KMS-11 (cell line): ENCODE data around the gene FAM107B.

Source experiments
- H2AFZ ChIP-seq: fragments of 200-600 bp; sonication (generic); 2 replicates; pipeline ENCODE4 v1.6.1; 2016; ENCODE audit warnings: antibody characterized with exemption, mixed run types, low read depth
- H3K27ac ChIP-seq: fragments of 200-600 bp; sonication (generic); 2 replicates; pipeline ENCODE4 v1.6.1; 2016; ENCODE audit warnings: mild to moderate bottlenecking, mixed run types
- H3K27me3 ChIP-seq: fragments of 200-600 bp; sonication (generic); 2 replicates; pipeline ENCODE4 v1.6.1; 2017; ENCODE audit warnings: mild to moderate bottlenecking, low read depth, mixed run types, moderate library complexity; ENCODE audit not compliant: insufficient read depth
- H3K36me3 ChIP-seq: fragments of 200-600 bp; sonication (generic); 2 replicates; pipeline ENCODE4 v1.6.1; 2017; ENCODE audit warnings: mild to moderate bottlenecking, mixed run types; ENCODE audit not compliant: insufficient read depth
- H3K4me1 ChIP-seq: fragments of 200-600 bp; sonication (generic); 2 replicates; pipeline ENCODE4 v1.6.1; 2016; ENCODE audit warnings: mild to moderate bottlenecking, low read depth, mixed run types; ENCODE audit not compliant: poor library complexity, severe bottlenecking
- H3K4me2 ChIP-seq: fragments of 200-600 bp; sonication (generic); 2 replicates; pipeline ENCODE4 v1.7.0; 2016; ENCODE audit warnings: mild to moderate bottlenecking, mixed run types
- H3K4me3 ChIP-seq: fragments of 200-600 bp; sonication (generic); IDR thresholded peaks from 2 replicates; pipeline ENCODE4 v1.6.1; 2017; ENCODE audit warnings: low read depth, low read length, mixed read lengths; ENCODE audit not compliant: insufficient read depth
- H3K79me2 ChIP-seq: fragments of 200-600 bp; sonication (generic); 2 replicates; pipeline ENCODE4 v1.6.1; 2016; ENCODE audit warnings: low read depth, mixed run types; ENCODE audit not compliant: insufficient read depth
- H3K9ac ChIP-seq: fragments of 200-600 bp; sonication (generic); 2 replicates; pipeline ENCODE4 v1.6.1; 2016; ENCODE audit warnings: mild to moderate bottlenecking, mixed run types
- H4K20me1 ChIP-seq: fragments of 200-600 bp; sonication (generic); 2 replicates; pipeline ENCODE4 v1.6.1; 2016; ENCODE audit warnings: mild to moderate bottlenecking, mixed run types; ENCODE audit not compliant: insufficient read depth
- TF ChIP-seq, protein P1 (sequence below): fragments of 200-600 bp; sonication (generic); conservative IDR thresholded peaks from 2 replicates; pipeline ENCODE4 v1.6.1; 2017; ENCODE audit warnings: low read depth, mild to moderate bottlenecking, antibody characterized with exemption, low read length, moderate library complexity, mixed read lengths

The FAM107B gene

DNA sequence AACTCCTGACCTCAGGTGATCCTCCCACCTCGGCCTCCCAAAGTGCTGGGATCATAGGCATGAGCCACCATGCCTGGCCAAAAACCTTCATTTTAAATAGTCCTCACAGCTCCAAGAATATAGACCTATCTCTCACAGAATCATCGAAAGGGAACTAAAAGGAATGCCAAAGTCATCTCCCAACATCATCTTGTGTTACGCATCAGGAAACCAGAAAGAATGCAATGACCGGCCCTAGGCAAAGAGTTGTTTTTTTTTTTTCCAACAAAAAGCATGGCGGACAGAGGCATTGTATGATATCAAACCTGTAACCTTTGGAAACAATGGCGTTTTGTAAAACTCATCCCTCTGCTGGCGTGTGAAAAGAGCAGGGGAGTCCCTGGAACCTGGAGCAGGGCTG is 73.2 kb downstream of the FAM107B start:
- Histone ChIP-seq H3K27me3 (no peaks in the 10 kb centered on the region), H4K20me1 (no peaks in the 10 kb centered on the region), H2AFZ (no peak overlapping the region), H3K79me2 (no peaks in the 10 kb centered on the region), H3K4me3 (no peak overlapping the region), H3K36me3 (no peaks in the 10 kb centered on the region), H3K27ac (no peak overlapping the region), H3K4me1 (no peaks in the 10 kb centered on the region), H3K4me2 (no peak overlapping the region), H3K9ac (no peak overlapping the region)
- TF ChIP-seq, protein P1, sequence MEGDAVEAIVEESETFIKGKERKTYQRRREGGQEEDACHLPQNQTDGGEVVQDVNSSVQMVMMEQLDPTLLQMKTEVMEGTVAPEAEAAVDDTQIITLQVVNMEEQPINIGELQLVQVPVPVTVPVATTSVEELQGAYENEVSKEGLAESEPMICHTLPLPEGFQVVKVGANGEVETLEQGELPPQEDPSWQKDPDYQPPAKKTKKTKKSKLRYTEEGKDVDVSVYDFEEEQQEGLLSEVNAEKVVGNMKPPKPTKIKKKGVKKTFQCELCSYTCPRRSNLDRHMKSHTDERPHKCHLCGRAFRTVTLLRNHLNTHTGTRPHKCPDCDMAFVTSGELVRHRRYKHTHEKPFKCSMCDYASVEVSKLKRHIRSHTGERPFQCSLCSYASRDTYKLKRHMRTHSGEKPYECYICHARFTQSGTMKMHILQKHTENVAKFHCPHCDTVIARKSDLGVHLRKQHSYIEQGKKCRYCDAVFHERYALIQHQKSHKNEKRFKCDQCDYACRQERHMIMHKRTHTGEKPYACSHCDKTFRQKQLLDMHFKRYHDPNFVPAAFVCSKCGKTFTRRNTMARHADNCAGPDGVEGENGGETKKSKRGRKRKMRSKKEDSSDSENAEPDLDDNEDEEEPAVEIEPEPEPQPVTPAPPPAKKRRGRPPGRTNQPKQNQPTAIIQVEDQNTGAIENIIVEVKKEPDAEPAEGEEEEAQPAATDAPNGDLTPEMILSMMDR, result no peak

DNA sequence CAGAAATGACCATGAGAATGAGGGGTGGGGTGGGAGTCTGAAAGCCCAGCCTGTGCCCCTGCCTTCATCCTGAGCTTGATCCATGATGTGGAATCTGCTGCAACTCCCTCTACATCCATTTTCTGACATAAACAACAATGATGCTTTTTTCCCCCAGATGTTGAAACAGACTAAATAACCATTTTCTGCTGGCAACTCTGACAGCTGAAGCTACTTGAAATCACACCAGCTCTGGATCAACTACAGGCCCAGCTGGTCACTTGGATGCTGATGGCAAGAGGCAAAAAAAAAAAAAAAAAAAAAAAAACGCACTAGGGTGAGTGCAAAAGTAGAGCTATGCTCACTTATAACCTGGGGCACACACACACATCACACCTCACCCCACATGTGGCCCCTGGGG is 74.2 kb downstream of the FAM107B start:
- H3K4me3 ChIP-seq, result no peak overlapping the region
- no peaks in the 10 kb centered on the region for H3K79me2 ChIP-seq
- no peak overlapping the region for H2AFZ ChIP-seq
- H3K27me3 ChIP-seq, result no peaks in the 10 kb centered on the region
- H3K4me1 ChIP-seq, result no peaks in the 10 kb centered on the region
- H3K4me2 ChIP-seq, result no peak overlapping the region
- no peaks in the 10 kb centered on the region for H3K36me3 ChIP-seq
- no peak overlapping the region for H3K27ac ChIP-seq
- no peaks in the 10 kb centered on the region for H4K20me1 ChIP-seq
- TF ChIP-seq, protein P1, result no peak
- H3K9ac ChIP-seq, result no peak overlapping the region

DNA sequence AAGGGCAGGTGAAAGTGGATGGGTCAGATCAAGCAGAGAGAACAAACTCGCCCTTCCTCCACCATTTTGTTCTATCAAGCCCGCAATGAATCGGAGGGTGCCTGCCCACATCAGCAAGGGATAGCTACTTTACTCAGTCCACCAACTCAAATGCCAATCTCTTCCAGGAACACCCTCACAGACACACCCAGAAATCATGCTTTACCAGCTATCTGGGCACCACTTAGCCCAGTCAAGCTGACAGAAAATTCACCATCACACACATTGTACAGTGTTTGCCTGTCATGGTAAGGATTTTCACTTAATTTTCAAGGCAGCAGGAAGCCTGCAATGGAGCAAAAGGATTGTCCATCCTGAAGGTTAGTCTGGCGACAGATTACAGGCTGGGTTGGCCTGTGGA is 75.2 kb downstream of the FAM107B start:
- Histone ChIP-seq H4K20me1 (no peaks in the 10 kb centered on the region), H3K36me3 (no peaks in the 10 kb centered on the region), H2AFZ (no peak overlapping the region), H3K79me2 (no peaks in the 10 kb centered on the region), H3K4me1 (no peaks in the 10 kb centered on the region), H3K9ac (no peak overlapping the region), H3K27me3 (no peaks in the 10 kb centered on the region), H3K27ac (no peak overlapping the region), H3K4me3 (no peak overlapping the region), H3K4me2 (no peak overlapping the region)
- TF ChIP-seq, protein P1, result no peak

DNA sequence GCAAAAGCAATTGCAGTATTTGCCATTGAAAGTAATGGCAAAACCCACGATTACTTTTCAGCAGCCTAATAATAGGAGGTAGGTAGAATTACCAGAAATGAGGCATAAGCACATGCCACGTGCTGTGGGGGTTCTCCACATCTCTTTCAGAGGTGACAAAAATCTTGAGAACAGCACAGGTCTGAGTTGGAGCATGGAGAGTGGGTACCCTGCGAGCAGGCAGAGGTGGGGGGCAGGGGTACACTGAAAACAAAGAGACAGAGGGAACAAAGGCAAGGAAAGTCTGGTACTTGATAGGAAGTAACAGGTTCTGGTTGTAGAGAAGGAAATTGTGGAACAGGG is 75.9 kb downstream of the FAM107B start:
- Histone ChIP-seq H3K9ac (no peak overlapping the region), H3K4me2 (no peak overlapping the region), H3K36me3 (no peaks in the 10 kb centered on the region), H3K4me3 (no peak overlapping the region), H3K4me1 (no peaks in the 10 kb centered on the region), H3K79me2 (no peaks in the 10 kb centered on the region), H3K27me3 (no peaks in the 10 kb centered on the region), H3K27ac (no peak overlapping the region), H2AFZ (no peak overlapping the region), H4K20me1 (no peaks in the 10 kb centered on the region)
- TF ChIP-seq, protein P1, result no peak
